Stomach (tissue), 9 donors: ENCODE measurements around the gene MYOD1. TPM values are rescaled to one million over a fixed set of nuclear protein-coding genes. Genes with fewer than 3 reads are reported as not detected.
A peak's percentile ranks its signal among the peaks of the same experiment; 100 is the strongest.

Experiments used
- DNase-seq, 2 donors: peaks; one replicate each; pipeline versions ENCODE4 v3.0.0 to v3.0.0-alpha.2; 2013 to 2019
- H3K27ac ChIP-seq, 5 donors: fragments of 200-600 bp in 4 of 5; sonication (generic) in 4 of 5; one replicate each; pipeline ENCODE4 v1.5.1; 2013 to 2019; ENCODE audit warnings: mild to moderate bottlenecking in 1 of 5, moderate library complexity in 1 of 5
- H3K27me3 ChIP-seq, 3 donors: fragments of 200-600 bp; sonication (generic); one replicate each; pipeline ENCODE4 v1.5.1; 2017 to 2019; ENCODE audit warnings: mixed run types in 1 of 3
- H3K36me3 ChIP-seq, 4 donors: fragments of 200-600 bp; sonication (generic); 1 replicate in 3 of 4; 2 replicates in 1 of 4; pipeline ENCODE4 v1.5.1; 2016 to 2019
- H3K4me1 ChIP-seq, 4 donors: fragments of 200-600 bp; sonication (generic); one replicate each; pipeline ENCODE4 v1.5.1; 2016 to 2019
- H3K4me3 ChIP-seq, 4 donors: fragments of 200-600 bp; sonication (generic) in 3 of 4; one replicate each; pipeline ENCODE4 v1.5.1; 2016 to 2019; ENCODE audit warnings: mild to moderate bottlenecking in 1 of 4
- H3K9me3 ChIP-seq, 4 donors: fragments of 200-600 bp; sonication (generic); one replicate each; pipeline ENCODE4 v1.5.1; 2016 to 2019
- EP300 ChIP-seq: sonication (generic); formaldehyde crosslinking; IDR thresholded peaks from one replicate; pipeline ENCODE4 v1.6.1; 2017; ENCODE audit warnings: antibody characterized with exemption
- POLR2A ChIP-seq, 4 donors: fragments of 450-650 bp; IDR thresholded peaks; one replicate each; pipeline ENCODE4 v1.6.1; 2016; ENCODE audit warnings: antibody characterized with exemption in 4 of 4, control low read depth in 2 of 4, mild to moderate bottlenecking in 1 of 4, moderate library complexity in 1 of 4
- POLR2AphosphoS5 ChIP-seq, 3 donors: sonication (generic); formaldehyde crosslinking; IDR thresholded peaks; one replicate each; pipeline ENCODE4 v1.6.1; 2016; ENCODE audit warnings: antibody characterized with exemption in 3 of 3
- WGBS, 5 donors: extraction: QIAGEN DNeasy Blood & Tissue Kit in 3 of 5; methylation state at CpG; one replicate each; pipeline versions ENCODE4 v1.1.5 to v1.1.7; 2013 to 2018; 5-methylcytosine and 5-hydroxymethylcytosine counted together
- intact Hi-C: fragments of 100-400 bp; cut with DNase I; formaldehyde crosslinking; loops from one replicate; pipeline ENCODE4 v1.15.1; 2023; ENCODE audit warnings: low total_unique reads
- polyA plus RNA-seq, 3 donors: library from polyadenylated mRNA; stranded (reverse); fragments of 200-250 nt; gene quantifications; one replicate each; pipeline ENCODE4 v1.2.3, GENCODE V29; 2013
- total RNA-seq, 5 donors: library from RNA; depleted of rRNA; stranded (reverse); fragments of >200 nt; gene quantifications; one replicate each; pipeline versions ENCODE4 v1.1.0 to v1.2.3, GENCODE V29; 2014 to 2016
- TF ChIP-seq, protein P1 (sequence below), 7 experiments: fragments of 450-650 bp in 4 of 7; fragments of 200-600 bp in 3 of 7; sonication (generic) in 3 of 7; IDR thresholded peaks; one replicate each; pipeline ENCODE4 v1.5.1; 2016 to 2019; ENCODE audit warnings: antibody characterized with exemption in 7 of 7, control low read depth in 2 of 7, mild to moderate bottlenecking in 1 of 7
- donor health status: healthy with polysubstance abuse.
- donor health status: Bipolar disorder and iron deficiency.
- donor health status: healthy.

Gene MYOD1
- total and polyA plus RNA-seq, 8 donors = not detected

DNA sequence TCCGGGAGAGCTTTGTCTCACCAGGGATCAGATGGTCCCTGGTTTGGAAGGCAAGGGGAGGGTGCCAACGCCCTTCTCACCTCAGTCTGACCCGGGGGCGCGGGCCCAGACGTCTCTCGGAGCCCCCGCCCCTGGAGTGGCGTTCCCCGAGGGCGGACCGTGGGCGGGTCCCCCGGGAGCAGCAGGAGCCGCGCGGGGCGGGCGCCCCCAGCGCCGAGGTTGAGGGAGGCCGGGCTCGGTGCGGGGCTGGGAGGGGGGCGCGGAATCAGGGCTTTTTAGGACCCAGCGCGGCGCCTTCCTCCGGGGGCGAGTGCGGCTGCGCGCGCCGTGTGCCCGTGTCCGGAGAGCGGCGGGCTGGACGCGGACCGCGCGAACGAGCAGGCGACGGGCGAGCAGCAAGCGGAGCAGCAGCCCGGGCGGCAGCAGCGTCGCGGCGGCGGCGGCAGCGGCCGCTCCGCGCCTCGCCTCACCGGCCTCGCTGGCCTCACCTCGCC lies 15.1 kb downstream of the MYOD1 start, which contains the start of gene KCNC1:
KCNC1 (plus strand) TSS at position 364 of the 494 bp plus-strand sequence. CDS start 1,222 bp downstream, outside the sequence.
- peak in 1 of 2 donors; percentile 86 for DNase-seq
- Histone ChIP-seq H3K4me3 (peak within 1 kb of the TSS; percentile 39 to 50 (median 41)), H3K36me3 (no peaks in the 10 kb centered on the region), H3K27me3 (peaks cover 25 to 88% (median 58%) of the 10 kb centered on the region in 3 donors), H3K4me1 (peaks cover 16 to 27% (median 24%) of the 10 kb centered on the region in 4 donors), H3K9me3 (no peaks in the 10 kb centered on the region), H3K27ac (no peak within 1 kb of the TSS)
- WGBS, 5 donors = 0 to 1% (median 0%) methylated on average over 20 to 64 of the region's 66 CpGs
- intact Hi-C loops = loop anchor here (5.0 kb wide), 1 partner anchor 243 kb away; no protein-coding TSS in a partner anchor
- TF ChIP-seq POLR2A (IDR thresholded peaks at IDR 0.05) = no peak
- TF ChIP-seq POLR2AphosphoS5 (IDR thresholded peaks at IDR 0.05) = no peak
- TF ChIP-seq EP300 = no peak
- TF ChIP-seq, protein P1, sequence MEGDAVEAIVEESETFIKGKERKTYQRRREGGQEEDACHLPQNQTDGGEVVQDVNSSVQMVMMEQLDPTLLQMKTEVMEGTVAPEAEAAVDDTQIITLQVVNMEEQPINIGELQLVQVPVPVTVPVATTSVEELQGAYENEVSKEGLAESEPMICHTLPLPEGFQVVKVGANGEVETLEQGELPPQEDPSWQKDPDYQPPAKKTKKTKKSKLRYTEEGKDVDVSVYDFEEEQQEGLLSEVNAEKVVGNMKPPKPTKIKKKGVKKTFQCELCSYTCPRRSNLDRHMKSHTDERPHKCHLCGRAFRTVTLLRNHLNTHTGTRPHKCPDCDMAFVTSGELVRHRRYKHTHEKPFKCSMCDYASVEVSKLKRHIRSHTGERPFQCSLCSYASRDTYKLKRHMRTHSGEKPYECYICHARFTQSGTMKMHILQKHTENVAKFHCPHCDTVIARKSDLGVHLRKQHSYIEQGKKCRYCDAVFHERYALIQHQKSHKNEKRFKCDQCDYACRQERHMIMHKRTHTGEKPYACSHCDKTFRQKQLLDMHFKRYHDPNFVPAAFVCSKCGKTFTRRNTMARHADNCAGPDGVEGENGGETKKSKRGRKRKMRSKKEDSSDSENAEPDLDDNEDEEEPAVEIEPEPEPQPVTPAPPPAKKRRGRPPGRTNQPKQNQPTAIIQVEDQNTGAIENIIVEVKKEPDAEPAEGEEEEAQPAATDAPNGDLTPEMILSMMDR (IDR thresholded peaks at IDR 0.05) = no peak

DNA sequence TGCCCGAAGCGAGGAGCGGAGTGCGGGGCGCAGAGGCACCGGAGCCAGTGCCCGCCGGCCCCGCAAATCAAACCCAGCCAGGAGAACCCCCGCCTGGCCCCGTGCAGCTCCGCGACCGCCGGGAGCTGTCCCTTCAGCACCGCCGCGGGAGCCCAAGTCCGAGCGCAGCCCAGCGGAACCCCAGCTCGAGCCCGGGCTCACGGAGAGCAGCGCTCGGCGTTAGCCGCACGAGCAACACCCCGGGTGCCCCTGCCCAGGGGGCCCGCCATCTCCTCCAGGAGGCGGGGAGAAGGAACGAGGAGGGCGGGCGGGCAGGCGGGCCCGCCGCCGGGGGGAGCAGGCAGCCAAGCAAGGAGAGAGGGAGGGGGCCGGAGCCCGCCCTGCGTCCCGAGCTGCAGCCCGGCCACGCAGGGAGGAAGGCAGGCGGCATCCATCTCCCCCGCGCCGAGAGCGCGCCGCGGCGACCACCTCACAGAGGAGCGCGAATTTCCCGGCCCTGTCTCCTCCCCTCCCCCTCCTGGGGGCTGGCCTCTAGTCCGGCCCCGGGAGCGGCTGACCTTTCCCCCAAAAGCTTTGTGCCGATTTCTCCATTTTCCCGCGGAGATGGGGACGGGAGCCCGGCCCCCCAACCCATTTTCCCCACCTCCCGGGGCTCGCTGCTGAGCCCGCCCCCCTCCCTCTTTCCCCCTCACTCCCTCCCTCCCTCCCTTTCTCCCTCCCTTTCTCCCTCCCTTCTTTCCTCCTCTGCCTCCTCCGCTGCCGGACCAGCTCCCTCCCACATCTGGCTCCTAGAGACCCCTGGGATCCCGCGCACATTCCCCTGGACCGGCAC lies 15.8 kb downstream of the MYOD1 start:
- intact Hi-C loops = loop anchor here (5.0 kb wide), 1 partner anchor 242 kb away; no protein-coding TSS in a partner anchor
- H3K36me3 ChIP-seq = no peaks in the 10 kb centered on the region
- H3K9me3 ChIP-seq = no peaks in the 10 kb centered on the region
- no peak for TF ChIP-seq POLR2AphosphoS5 (IDR thresholded peaks at IDR 0.05)
- H3K4me1 ChIP-seq = peaks cover 16 to 27% (median 24%) of the 10 kb centered on the region in 4 donors
- peak; percentile 72 to 94 for DNase-seq
- H3K4me3 ChIP-seq = peak overlapping the region; percentile 39 to 50 (median 41)
- H3K27ac ChIP-seq = no peak overlapping the region
- H3K27me3 ChIP-seq = peaks cover 25 to 89% (median 58%) of the 10 kb centered on the region in 3 donors
- WGBS, 5 donors = 1 to 4% (median 3%) methylated on average over 18 to 73 of the region's 73 CpGs

DNA sequence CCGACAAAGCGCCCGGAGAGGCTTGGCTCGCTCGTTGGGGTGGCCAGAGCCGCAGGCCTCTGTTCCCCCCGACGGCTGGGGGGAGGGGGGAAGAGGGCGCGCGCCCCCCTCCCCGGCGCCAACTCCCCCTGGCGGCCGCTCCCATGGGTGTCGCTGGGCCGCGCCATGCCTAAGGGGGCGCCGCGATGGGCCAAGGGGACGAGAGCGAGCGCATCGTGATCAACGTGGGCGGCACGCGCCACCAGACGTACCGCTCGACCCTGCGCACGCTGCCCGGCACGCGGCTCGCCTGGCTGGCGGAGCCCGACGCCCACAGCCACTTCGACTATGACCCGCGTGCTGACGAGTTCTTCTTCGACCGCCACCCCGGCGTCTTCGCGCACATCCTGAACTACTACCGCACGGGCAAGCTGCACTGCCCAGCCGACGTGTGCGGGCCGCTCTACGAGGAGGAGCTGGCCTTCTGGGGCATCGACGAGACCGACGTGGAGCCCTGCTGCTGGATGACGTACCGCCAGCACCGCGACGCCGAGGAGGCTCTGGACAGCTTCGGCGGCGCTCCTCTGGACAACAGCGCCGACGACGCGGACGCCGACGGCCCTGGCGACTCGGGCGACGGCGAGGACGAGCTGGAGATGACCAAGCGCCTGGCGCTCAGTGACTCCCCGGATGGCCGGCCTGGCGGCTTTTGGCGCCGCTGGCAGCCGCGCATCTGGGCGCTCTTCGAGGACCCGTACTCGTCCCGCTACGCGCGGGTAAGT lies 16.6 kb downstream of the MYOD1 start:
- no peaks in the 10 kb centered on the region for H3K36me3 ChIP-seq
- TF ChIP-seq POLR2A (IDR thresholded peaks at IDR 0.05) (no peak), POLR2AphosphoS5 (IDR thresholded peaks at IDR 0.05) (no peak), EP300 (no peak)
- TF ChIP-seq, protein P1 (IDR thresholded peaks at IDR 0.05) = no peak
- peak overlapping the region in 3 of 4 donors; percentile 40 to 50 (median 42) for H3K4me3 ChIP-seq
- H3K9me3 ChIP-seq = no peaks in the 10 kb centered on the region
- no peak overlapping the region for H3K27ac ChIP-seq
- 10 to 14% (median 13%) methylated on average over 19 to 102 of the region's 102 CpGs for WGBS, 5 donors
- H3K4me1 ChIP-seq = peaks cover 16 to 27% (median 24%) of the 10 kb centered on the region in 4 donors
- intact Hi-C loops = no loop called here
- peak in 1 of 2 donors; percentile 42 for DNase-seq
- H3K27me3 ChIP-seq = peaks cover 29 to 96% (median 62%) of the 10 kb centered on the region in 3 donors

DNA sequence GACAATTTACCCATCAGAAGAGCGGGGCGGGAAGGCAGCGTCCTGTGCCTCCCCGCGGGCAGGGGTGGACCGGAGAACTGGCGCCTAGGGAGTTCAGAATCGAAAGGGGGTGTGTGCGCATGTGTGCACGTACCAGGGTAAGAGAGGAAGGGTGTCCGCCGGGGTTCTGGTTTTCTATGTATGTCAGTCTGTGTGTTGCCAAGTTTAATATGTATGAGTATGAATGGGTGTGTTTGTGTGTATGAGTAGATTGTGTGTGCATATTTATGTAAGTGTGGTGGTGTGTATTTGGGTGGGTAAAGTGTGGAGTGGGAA lies 17.2 kb downstream of the MYOD1 start:
- Histone ChIP-seq H3K9me3 (no peaks in the 10 kb centered on the region), H3K4me3 (no peak overlapping the region), H3K4me1 (peaks cover 16 to 27% (median 24%) of the 10 kb centered on the region in 4 donors), H3K27ac (no peak overlapping the region), H3K27me3 (peaks cover 29 to 99% (median 62%) of the 10 kb centered on the region in 3 donors), H3K36me3 (no peaks in the 10 kb centered on the region)
- intact Hi-C loops = no loop called here
- WGBS, 5 donors = 17 to 37% (median 25%) methylated on average over 12 of the region's 12 CpGs
- DNase-seq = no peak
- TF ChIP-seq EP300 = no peak
- TF ChIP-seq POLR2AphosphoS5 (IDR thresholded peaks at IDR 0.05) = no peak
- no peak for TF ChIP-seq POLR2A (IDR thresholded peaks at IDR 0.05)
- TF ChIP-seq, protein P1 (IDR thresholded peaks at IDR 0.05) = no peak
